B cell (primary cell): ENCODE results near the gene TPP2. TPM values are rescaled to one million over a fixed set of nuclear protein-coding genes. Genes with fewer than 3 reads are reported as not detected.

Experiments
- ATAC-seq: fragments of 200-7000 bp; cut with Tn5 transposase; one replicate; pipeline ENCODE4 v1.10.0; 2021; ENCODE audit warnings: low read depth, mild to moderate bottlenecking, moderate number of reproducible peaks, moderate library complexity
- CTCF ChIA-PET: fragments of 350-600 bp; sonication (Branson Sonifier 250); formaldehyde crosslinking; loops from one replicate; lab custom pipeline; 2021; ENCODE audit warnings: antibody characterized with exemption, inconsistent platforms; lab: Charles Lee
- POLR2A ChIA-PET: fragments of 350-600 bp; sonication (Branson Sonifier 250); formaldehyde crosslinking; loops from one replicate; lab custom pipeline; 2021; ENCODE audit warnings: antibody characterized with exemption; lab: Charles Lee
- DNase-seq: peaks from one replicate; pipeline ENCODE4 v3.0.0; 2013
- H2AFZ ChIP-seq: 2 replicates; pipeline ENCODE4 v1.6.1; 2012; ENCODE audit warnings: mild to moderate bottlenecking, low read depth, low read length; ENCODE audit not compliant: insufficient read depth, poor library complexity, severe bottlenecking
- H3K27ac ChIP-seq, 2 donors: 1 replicate in 1 of 2; 2 replicates in 1 of 2; pipeline ENCODE4 v1.5.1; 2012 to 2013; ENCODE audit warnings: low read length in 2 of 2, mild to moderate bottlenecking in 2 of 2, moderate library complexity in 1 of 2
- H3K27me3 ChIP-seq, 4 experiments: fragments of 200-600 bp in 1 of 4; sonication (generic) in 1 of 4; replicated peaks in 1 of 4; 1 replicate in 2 of 4; 2 replicates in 2 of 4; pipeline versions ENCODE4 v1.6.1 to v1.7.0; 2013 to 2016; ENCODE audit warnings: low read length in 3 of 4, mild to moderate bottlenecking in 2 of 4, mixed read lengths in 1 of 4, moderate library complexity in 1 of 4; ENCODE audit not compliant: insufficient read depth in 4 of 4, control insufficient read depth in 3 of 4; ENCODE audit errors: control extremely low read depth in 1 of 4
- H3K36me3 ChIP-seq, 2 experiments: replicated peaks in 1 of 2; 1 replicate in 1 of 2; 2 replicates in 1 of 2; pipeline versions ENCODE4 v1.6.1 to v1.7.1; 2013; ENCODE audit warnings: low read length in 1 of 2; ENCODE audit not compliant: insufficient read depth in 2 of 2, control insufficient read depth in 1 of 2; ENCODE audit errors: control extremely low read depth in 1 of 2, extremely low read depth in 1 of 2
- H3K4me1 ChIP-seq, 2 donors: fragments of 200-600 bp in 1 of 2; sonication (generic) in 1 of 2; 1 replicate in 1 of 2; 2 replicates in 1 of 2; pipeline versions ENCODE4 v1.5.1 to v1.6.1; 2013 to 2017; ENCODE audit warnings: low read length in 2 of 2; ENCODE audit not compliant: control insufficient read depth in 2 of 2, insufficient read depth in 2 of 2
- H3K4me2 ChIP-seq: replicated peaks from 2 replicates; pipeline ENCODE3; 2012; ENCODE audit warnings: mild to moderate bottlenecking, low read depth, low read length; ENCODE audit not compliant: poor library complexity, severe bottlenecking
- H3K4me3 ChIP-seq, 5 experiments: fragments of 200-600 bp in 1 of 5; sonication (generic) in 1 of 5; 1 replicate in 3 of 5; 2 replicates in 2 of 5; pipeline versions ENCODE4 v1.5.1 to v1.7.0; 2011 to 2016; ENCODE audit warnings: low read length in 4 of 5, mild to moderate bottlenecking in 4 of 5, low read depth in 2 of 5, control low read depth in 1 of 5, moderate library complexity in 1 of 5; ENCODE audit not compliant: insufficient read depth in 1 of 5; ENCODE audit errors: control extremely low read depth in 1 of 5, extremely low read depth in 1 of 5
- H3K79me2 ChIP-seq: fragments of 200-600 bp; sonication (generic); one replicate; pipeline ENCODE4 v1.6.0; 2016; ENCODE audit warnings: low read length; ENCODE audit not compliant: control insufficient read depth, insufficient read depth
- H3K9ac ChIP-seq: fragments of 200-600 bp; sonication (generic); 2 replicates; pipeline ENCODE4 v1.6.1; 2017; ENCODE audit warnings: mild to moderate bottlenecking, low read length, moderate library complexity
- H3K9me3 ChIP-seq, 3 donors: one replicate each; pipeline versions ENCODE4 v1.6.1 to v1.7.1; 2013; ENCODE audit warnings: low read length in 2 of 3; ENCODE audit not compliant: control insufficient read depth in 2 of 3, insufficient read depth in 1 of 3; ENCODE audit errors: control extremely low read depth in 1 of 3
- H4K20me1 ChIP-seq: 2 replicates; pipeline ENCODE4 v1.6.0; 2012; ENCODE audit warnings: mild to moderate bottlenecking, low read length; ENCODE audit not compliant: insufficient read depth, control insufficient read depth, poor library complexity, severe bottlenecking
- H3K27ac Mint-ChIP-seq: one replicate; pipeline ENCODE4 v1.8.0; 2021; ENCODE audit warnings: mixed read lengths
- H3K27me3 Mint-ChIP-seq: one replicate; pipeline ENCODE4 v1.8.0; 2021; ENCODE audit warnings: mixed read lengths
- H3K4me1 Mint-ChIP-seq: one replicate; pipeline ENCODE4 v1.8.0; 2021; ENCODE audit warnings: mixed read lengths
- H3K4me3 Mint-ChIP-seq: one replicate; pipeline ENCODE4 v1.8.0; 2021; ENCODE audit warnings: mixed read lengths
- H3K9me3 Mint-ChIP-seq: one replicate; pipeline ENCODE4 v1.8.0; 2022; ENCODE audit warnings: mixed read lengths; ENCODE audit not compliant: insufficient read depth
- EZH2 ChIP-seq: IDR thresholded peaks from 2 replicates; pipeline ENCODE4 v1.6.1; 2012; ENCODE audit warnings: borderline replicate concordance, low read depth, mild to moderate bottlenecking, moderate library complexity, low read length; ENCODE audit not compliant: insufficient read depth, poor library complexity, severe bottlenecking
- WGBS: methylation state at CpG from one replicate; pipeline ENCODE4 v1.1.5; 2013; ENCODE audit warnings: missing lambda C conversion rate; ENCODE audit not compliant: insufficient coverage; 5-methylcytosine and 5-hydroxymethylcytosine counted together
- intact Hi-C: fragments of 100-400 bp; cut with micrococcal nuclease; formaldehyde crosslinking; loops from one replicate; pipeline ENCODE4 v1.10.0; 2022
- polyA plus RNA-seq: library from polyadenylated mRNA; depleted of rRNA; stranded (reverse); fragments of >200 nt; gene quantifications from 2 replicates; pipeline ENCODE4 v1.2.3, GENCODE V29; 2012
- total RNA-seq, 2 donors: library from RNA; stranded (reverse); fragments of 120-200 nt in 1 of 2; gene quantifications; 1 replicate in 1 of 2; 2 replicates in 1 of 2; pipeline versions ENCODE4 v1.2.3 to v1.2.4, GENCODE V29; 2013 to 2022
- TF ChIP-seq, protein P1 (sequence below): fragments of 200-600 bp; IDR thresholded peaks from one replicate; pipeline ENCODE4 v1.8.0; 2022; ENCODE audit warnings: antibody characterized with exemption, mild to moderate bottlenecking

The TPP2 gene
- total and polyA plus RNA-seq, 2 donors (not counting 1 experiment from before 2014, with no cell fraction given): 22.1 to 51.1 TPM

DNA sequence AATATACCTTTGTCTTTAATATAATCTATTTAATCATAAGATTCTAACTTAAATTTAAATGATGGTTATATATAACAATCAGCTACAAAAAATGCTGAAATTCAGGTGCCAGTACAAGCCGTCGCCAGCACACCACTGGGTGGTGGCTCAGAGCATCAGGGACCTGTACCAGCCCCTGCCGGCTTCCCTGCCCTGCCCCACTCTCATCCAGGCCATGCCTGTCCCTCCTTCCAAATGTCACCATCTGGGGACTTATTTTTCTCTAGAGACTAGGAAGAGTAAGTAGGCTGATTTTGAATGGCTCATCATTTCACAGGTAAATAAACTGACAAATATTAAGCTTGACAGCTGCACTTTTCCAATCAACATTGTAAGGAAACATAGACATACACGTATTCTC, 96.5 kb downstream of the TPP2 start:
- H3K27ac Mint-ChIP-seq: no peak overlapping the region
- H3K4me1 ChIP-seq: no peaks in the 10 kb centered on the region
- H3K27ac ChIP-seq: no peak overlapping the region
- ChIA-PET CTCF (no interaction called here), POLR2A (no interaction called here)
- H3K9me3 ChIP-seq: no peaks in the 10 kb centered on the region
- intact Hi-C loops: no loop called here
- no peaks in the 10 kb centered on the region for H3K79me2 ChIP-seq
- no peaks in the 10 kb centered on the region for H3K9me3 Mint-ChIP-seq
- H3K9ac ChIP-seq: no peak overlapping the region
- no peak overlapping the region for H2AFZ ChIP-seq
- H3K27me3 Mint-ChIP-seq: peaks cover 63% of the 10 kb centered on the region
- no peaks in the 10 kb centered on the region for H4K20me1 ChIP-seq
- no peaks in the 10 kb centered on the region for H3K36me3 ChIP-seq
- 100% methylated on average over 3 of the region's 4 CpGs for WGBS
- peaks cover 0 to 16% (median 4%) of the 10 kb centered on the region in 4 experiments for H3K27me3 ChIP-seq
- H3K4me2 ChIP-seq: no peak overlapping the region
- H3K4me3 Mint-ChIP-seq: no peak overlapping the region
- DNase-seq: no peak
- ATAC-seq: no peak
- TF ChIP-seq EZH2: no peak
- TF ChIP-seq, protein P1, sequence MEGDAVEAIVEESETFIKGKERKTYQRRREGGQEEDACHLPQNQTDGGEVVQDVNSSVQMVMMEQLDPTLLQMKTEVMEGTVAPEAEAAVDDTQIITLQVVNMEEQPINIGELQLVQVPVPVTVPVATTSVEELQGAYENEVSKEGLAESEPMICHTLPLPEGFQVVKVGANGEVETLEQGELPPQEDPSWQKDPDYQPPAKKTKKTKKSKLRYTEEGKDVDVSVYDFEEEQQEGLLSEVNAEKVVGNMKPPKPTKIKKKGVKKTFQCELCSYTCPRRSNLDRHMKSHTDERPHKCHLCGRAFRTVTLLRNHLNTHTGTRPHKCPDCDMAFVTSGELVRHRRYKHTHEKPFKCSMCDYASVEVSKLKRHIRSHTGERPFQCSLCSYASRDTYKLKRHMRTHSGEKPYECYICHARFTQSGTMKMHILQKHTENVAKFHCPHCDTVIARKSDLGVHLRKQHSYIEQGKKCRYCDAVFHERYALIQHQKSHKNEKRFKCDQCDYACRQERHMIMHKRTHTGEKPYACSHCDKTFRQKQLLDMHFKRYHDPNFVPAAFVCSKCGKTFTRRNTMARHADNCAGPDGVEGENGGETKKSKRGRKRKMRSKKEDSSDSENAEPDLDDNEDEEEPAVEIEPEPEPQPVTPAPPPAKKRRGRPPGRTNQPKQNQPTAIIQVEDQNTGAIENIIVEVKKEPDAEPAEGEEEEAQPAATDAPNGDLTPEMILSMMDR: no peak
- H3K4me3 ChIP-seq: no peak overlapping the region
- H3K4me1 Mint-ChIP-seq: no peaks in the 10 kb centered on the region

DNA sequence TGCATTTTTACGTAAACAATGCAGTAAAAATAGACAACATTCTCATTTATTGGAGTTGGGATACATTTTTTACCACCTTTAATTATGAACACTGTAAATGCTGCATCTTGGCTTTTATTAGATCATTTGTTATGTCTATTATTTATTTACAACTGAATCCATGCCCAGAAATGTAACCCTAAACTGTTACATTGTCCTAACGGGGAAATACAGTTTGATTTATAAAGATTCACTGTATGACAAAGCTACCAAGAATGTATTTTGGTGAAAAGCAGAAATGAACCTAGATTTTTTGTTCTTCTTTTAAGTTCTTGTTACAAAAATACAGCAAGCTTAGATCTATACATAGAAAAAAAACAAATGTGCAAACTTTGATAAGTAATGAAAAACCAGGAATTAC, 97.0 kb downstream of the TPP2 start:
- Histone ChIP-seq H4K20me1 (no peaks in the 10 kb centered on the region), H3K4me1 (no peaks in the 10 kb centered on the region), H3K27ac (no peak overlapping the region), H2AFZ (no peak overlapping the region), H3K9me3 (peaks cover 0 to 4% (median 0%) of the 10 kb centered on the region in 3 donors), H3K4me2 (no peak overlapping the region), H3K4me3 (no peak overlapping the region), H3K36me3 (no peaks in the 10 kb centered on the region), H3K27me3 (peaks cover 0 to 16% (median 4%) of the 10 kb centered on the region in 4 experiments), H3K79me2 (no peaks in the 10 kb centered on the region), H3K9ac (no peak overlapping the region)
- TF ChIP-seq EZH2: no peak
- TF ChIP-seq, protein P1: no peak
- H3K4me1 Mint-ChIP-seq: no peaks in the 10 kb centered on the region
- intact Hi-C loops: no loop called here
- H3K27me3 Mint-ChIP-seq: peaks cover 67% of the 10 kb centered on the region
- DNase-seq: no peak
- POLR2A ChIA-PET: no interaction called here
- H3K4me3 Mint-ChIP-seq: no peak overlapping the region
- H3K27ac Mint-ChIP-seq: no peak overlapping the region
- peaks cover 4% of the 10 kb centered on the region for H3K9me3 Mint-ChIP-seq
- CTCF ChIA-PET: no interaction called here
- no CpG with 5 or more reads among the region's 2 CpGs for WGBS
- ATAC-seq: no peak
